Skin of body (tissue), 2 donors: ENCODE results near the gene TBC1D5. TPM values are rescaled to one million over a fixed set of nuclear protein-coding genes. Genes with fewer than 3 reads are reported as not detected.

Experiments
- DNase-seq: peaks from one replicate; lab custom pipeline; 2025; lab: John Stamatoyannopoulos, UW
- total RNA-seq: library from RNA; depleted of rRNA; stranded (reverse); fragments of >200 nt; gene quantifications from one replicate; pipeline ENCODE4 v1.2.3, GENCODE V29; 2014

TBC1D5 gene
- total RNA-seq, 1 donor from 2014 or later: 99.1 TPM

GRCh38 chr3:17234382-17234781 lies 508.0 kb downstream of the TBC1D5 start:
- DNase-seq: no peak

GRCh38 chr3:17233398-17233800 lies 509.0 kb downstream of the TBC1D5 start:
- DNase-seq: peak; percentile 9

GRCh38 chr3:17232442-17232841 lies 510.0 kb downstream of the TBC1D5 start:
- DNase-seq: no peak

GRCh38 chr3:17231537-17232261 lies 510.7 kb downstream of the TBC1D5 start:
- DNase-seq: no peak

GRCh38 chr3:17227472-17227871 lies 515.0 kb downstream of the TBC1D5 start:
- DNase-seq: no peak

- no peak for DNase-seq
Observed at GRCh38 chr3:17221529-17221928, 520.9 kb downstream of the TBC1D5 start.

GRCh38 chr3:17219593-17219992 lies 522.8 kb downstream of the TBC1D5 start:
- no peak for DNase-seq

GRCh38 chr3:17218587-17218986 lies 523.8 kb downstream of the TBC1D5 start:
- no peak for DNase-seq

GRCh38 chr3:17217588-17217987 lies 524.8 kb downstream of the TBC1D5 start:
- no peak for DNase-seq

GRCh38 chr3:17213102-17213501 lies 529.3 kb downstream of the TBC1D5 start:
- no peak for DNase-seq

GRCh38 chr3:17207979-17208378 lies 534.5 kb downstream of the TBC1D5 start:
- no peak for DNase-seq

GRCh38 chr3:17207019-17207418 lies 535.4 kb downstream of the TBC1D5 start:
- no peak for DNase-seq

- no peak for DNase-seq
Observed at GRCh38 chr3:17204049-17204650, 538.3 kb downstream of the TBC1D5 start.

GRCh38 chr3:17201538-17201937 lies 540.9 kb downstream of the TBC1D5 start:
- DNase-seq: no peak

GRCh38 chr3:17195856-17196604 lies 546.4 kb downstream of the TBC1D5 start:
- no peak for DNase-seq

- no peak for DNase-seq
Observed at GRCh38 chr3:17195192-17195611, 547.2 kb downstream of the TBC1D5 start.

- no peak for DNase-seq
Observed at GRCh38 chr3:17194116-17194515, 548.3 kb downstream of the TBC1D5 start.

GRCh38 chr3:17192995-17193394 lies 549.4 kb downstream of the TBC1D5 start:
- DNase-seq: no peak

GRCh38 chr3:17190353-17191078 lies 551.9 kb downstream of the TBC1D5 start:
- no peak for DNase-seq

- DNase-seq: no peak
Observed at GRCh38 chr3:17188378-17188777, 554.1 kb downstream of the TBC1D5 start.

GRCh38 chr3:17187589-17188184 lies 554.7 kb downstream of the TBC1D5 start:
- DNase-seq: no peak
